Endothelial cell of umbilical vein (primary cell): ENCODE measurements around the gene CD2AP.

Experiments used
- EZH2 ChIP-seq: IDR thresholded peaks from 2 replicates; pipeline ENCODE4 v1.6.1; 2012; ENCODE audit warnings: borderline replicate concordance, low read depth, mild to moderate bottlenecking, moderate library complexity, low read length, inconsistent platforms; ENCODE audit not compliant: severe bottlenecking
- FOS ChIP-seq: IDR thresholded peaks from 2 replicates; pipeline ENCODE4 v1.6.1; 2011; ENCODE audit warnings: mild to moderate bottlenecking, low read length, moderate library complexity, borderline replicate concordance; ENCODE audit not compliant: insufficient read depth
- JUN ChIP-seq: IDR thresholded peaks from 2 replicates; pipeline ENCODE4 v1.6.1; 2011; ENCODE audit warnings: borderline replicate concordance, low read depth; ENCODE audit not compliant: insufficient read length, insufficient read depth
- MYC ChIP-seq: IDR thresholded peaks from one replicate; pipeline ENCODE4 v1.6.1; 2011; ENCODE audit warnings: mild to moderate bottlenecking, low read depth, low read length
- POLR2A ChIP-seq: IDR thresholded peaks from 2 replicates; pipeline ENCODE4 v1.6.1; 2012; ENCODE audit warnings: low read depth, mild to moderate bottlenecking, control low read depth, low read length
- POLR2AphosphoS5 ChIP-seq: IDR thresholded peaks from 2 replicates; pipeline ENCODE4 v1.6.1; 2012; ENCODE audit warnings: low read depth, mild to moderate bottlenecking, control low read depth, low read length, moderate library complexity; ENCODE audit not compliant: insufficient read depth
- TF ChIP-seq, protein P1 (sequence below), 2 donors: IDR thresholded peaks; 1 replicate in 1 of 2; 2 replicates in 1 of 2; pipeline ENCODE4 v1.5.1; 2011; ENCODE audit warnings: low read length in 2 of 2, mild to moderate bottlenecking in 2 of 2, moderate library complexity in 2 of 2, control low read depth in 1 of 2, inconsistent platforms in 1 of 2, low read depth in 1 of 2; ENCODE audit not compliant: insufficient read depth in 1 of 2; ENCODE audit errors: extremely low read depth in 1 of 2
- TF ChIP-seq, protein P2 (sequence below): IDR thresholded peaks from 2 replicates; pipeline ENCODE4 v1.6.1; 2011; ENCODE audit not compliant: insufficient read depth, insufficient read length

DNA sequence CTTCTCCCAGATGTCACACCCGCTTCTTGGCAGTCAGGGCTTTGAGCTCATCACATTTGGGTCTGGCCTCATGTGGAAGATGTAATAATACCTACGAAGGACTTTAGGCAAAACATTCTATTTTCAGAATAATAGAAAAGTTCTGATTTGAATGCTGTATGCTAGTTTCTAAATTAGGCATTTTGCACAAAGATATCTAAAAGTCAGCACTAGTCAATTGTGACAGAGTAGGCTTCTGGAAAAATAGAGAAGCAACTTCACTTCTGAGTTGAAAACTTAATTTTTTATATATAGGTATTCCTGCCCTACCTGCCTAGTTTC lies 38.3 kb upstream of the CD2AP start:
- TF ChIP-seq, protein P1, sequence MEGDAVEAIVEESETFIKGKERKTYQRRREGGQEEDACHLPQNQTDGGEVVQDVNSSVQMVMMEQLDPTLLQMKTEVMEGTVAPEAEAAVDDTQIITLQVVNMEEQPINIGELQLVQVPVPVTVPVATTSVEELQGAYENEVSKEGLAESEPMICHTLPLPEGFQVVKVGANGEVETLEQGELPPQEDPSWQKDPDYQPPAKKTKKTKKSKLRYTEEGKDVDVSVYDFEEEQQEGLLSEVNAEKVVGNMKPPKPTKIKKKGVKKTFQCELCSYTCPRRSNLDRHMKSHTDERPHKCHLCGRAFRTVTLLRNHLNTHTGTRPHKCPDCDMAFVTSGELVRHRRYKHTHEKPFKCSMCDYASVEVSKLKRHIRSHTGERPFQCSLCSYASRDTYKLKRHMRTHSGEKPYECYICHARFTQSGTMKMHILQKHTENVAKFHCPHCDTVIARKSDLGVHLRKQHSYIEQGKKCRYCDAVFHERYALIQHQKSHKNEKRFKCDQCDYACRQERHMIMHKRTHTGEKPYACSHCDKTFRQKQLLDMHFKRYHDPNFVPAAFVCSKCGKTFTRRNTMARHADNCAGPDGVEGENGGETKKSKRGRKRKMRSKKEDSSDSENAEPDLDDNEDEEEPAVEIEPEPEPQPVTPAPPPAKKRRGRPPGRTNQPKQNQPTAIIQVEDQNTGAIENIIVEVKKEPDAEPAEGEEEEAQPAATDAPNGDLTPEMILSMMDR (IDR thresholded peaks at IDR 0.05; ENCODE audit: extremely low read depth in 1 of 2, insufficient read depth in 1 of 2, low read depth in 1 of 2, low read length in 2 of 2), result no peak
- TF ChIP-seq POLR2A (no peak), POLR2AphosphoS5 (no peak), EZH2 (no peak), JUN (no peak), MYC (no peak), FOS (no peak)
- TF ChIP-seq, protein P2, sequence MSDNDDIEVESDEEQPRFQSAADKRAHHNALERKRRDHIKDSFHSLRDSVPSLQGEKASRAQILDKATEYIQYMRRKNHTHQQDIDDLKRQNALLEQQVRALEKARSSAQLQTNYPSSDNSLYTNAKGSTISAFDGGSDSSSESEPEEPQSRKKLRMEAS, result no peak
